H1 (cell line): ENCODE measurements around the gene FAT3.

Source experiments
- GABPA ChIP-seq: IDR thresholded peaks from 2 replicates; pipeline ENCODE4 v1.6.1; 2011; ENCODE audit warnings: mild to moderate bottlenecking, low read length, moderate library complexity, borderline replicate concordance; ENCODE audit not compliant: insufficient read depth
- TF ChIP-seq, protein P1 (sequence below): IDR thresholded peaks from 2 replicates; pipeline ENCODE4 v1.6.1; 2011; ENCODE audit warnings: low read depth, mild to moderate bottlenecking, low read length; ENCODE audit not compliant: insufficient read depth

DNA sequence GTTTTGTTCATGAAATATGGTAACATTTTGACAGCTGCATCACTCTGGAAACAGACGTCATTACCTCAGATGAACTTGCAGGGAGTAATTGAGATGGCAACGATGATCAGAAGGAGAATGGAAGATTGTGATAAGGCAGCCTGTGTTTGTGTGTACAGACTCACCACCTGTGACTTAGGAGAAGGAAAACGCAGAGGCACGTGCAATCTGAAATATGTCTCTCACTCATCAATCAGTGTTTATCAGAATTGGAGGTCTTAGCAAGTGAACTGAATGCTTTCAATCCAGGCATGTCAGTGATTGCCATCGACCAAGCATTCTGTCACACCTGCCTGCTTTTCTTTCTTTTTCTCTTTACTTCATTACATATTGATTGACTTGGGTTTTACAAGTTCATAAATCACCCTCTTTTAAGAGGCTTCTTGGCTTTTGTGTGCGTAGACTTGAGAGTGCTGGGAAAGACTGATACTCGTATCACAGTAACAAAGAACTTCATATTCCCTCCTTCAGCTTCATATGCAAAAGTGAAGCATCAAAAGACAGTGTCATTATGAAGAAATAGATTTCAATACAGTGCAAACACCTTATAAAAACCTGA, 24.6 kb downstream of the FAT3 start:
- no peak for TF ChIP-seq GABPA
- TF ChIP-seq, protein P1, sequence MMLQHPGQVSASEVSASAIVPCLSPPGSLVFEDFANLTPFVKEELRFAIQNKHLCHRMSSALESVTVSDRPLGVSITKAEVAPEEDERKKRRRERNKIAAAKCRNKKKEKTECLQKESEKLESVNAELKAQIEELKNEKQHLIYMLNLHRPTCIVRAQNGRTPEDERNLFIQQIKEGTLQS: no peak
